Stimulated activated CD4-positive, alpha-beta T cell treated with anti-CD3 and anti-CD28 coated beads, Interleukin-2, amount 100 ng/mL, for 48 hours (primary cell): ENCODE results near the gene ULK2.
"Not testable (repeated sequence)": the region's sequence is repeated elsewhere in the genome, so short reads cannot be mapped to it uniquely, and the experiment has no call there.

Experiments used
- DNase-seq, 2 donors: peaks; one replicate each; pipeline ENCODE4 v3.0.0-alpha.2; 2020

The ULK2 gene

DNA sequence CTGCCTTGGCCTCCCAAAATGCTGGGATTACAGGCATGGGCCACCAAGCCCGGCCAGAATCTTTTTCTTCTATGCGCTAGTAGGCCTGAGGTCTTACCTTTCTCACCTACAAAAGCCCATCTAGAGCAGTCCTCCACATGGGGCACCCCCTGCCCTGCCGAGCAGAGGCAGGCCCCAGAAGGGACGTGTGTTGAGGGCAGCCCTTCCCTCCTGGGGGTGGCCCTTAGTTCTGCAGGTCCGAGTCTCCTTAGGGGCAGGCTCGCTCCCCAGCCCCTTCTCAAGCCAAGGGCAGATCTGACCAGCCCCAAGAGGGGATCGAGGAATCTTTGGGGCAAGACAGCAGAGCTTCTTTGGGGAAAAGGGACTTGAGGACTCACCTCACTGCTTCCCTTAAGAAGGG, 101.7 kb downstream of the ULK2 start:
- DNase-seq, result no peak

DNA sequence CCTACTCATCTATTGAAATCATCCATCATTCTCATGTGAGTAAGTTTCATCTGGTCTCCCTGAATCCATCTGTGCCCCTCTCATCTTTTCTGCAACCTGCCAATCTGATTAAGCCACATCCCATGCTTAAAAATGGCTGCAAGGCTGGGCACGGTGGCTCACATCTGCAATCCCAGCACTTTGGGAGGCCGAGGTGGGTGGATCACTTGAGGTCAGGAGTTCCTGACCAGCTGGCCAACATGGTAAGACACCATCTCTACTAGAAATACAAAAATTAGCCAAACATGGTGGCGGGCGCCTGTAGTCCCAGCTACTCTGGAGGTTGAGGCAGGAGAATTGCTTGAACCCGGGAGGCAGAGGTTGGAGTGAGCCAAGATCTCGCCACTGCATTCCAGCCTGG, 103.7 kb downstream of the ULK2 start:
- not testable (repeated sequence) for DNase-seq

DNA sequence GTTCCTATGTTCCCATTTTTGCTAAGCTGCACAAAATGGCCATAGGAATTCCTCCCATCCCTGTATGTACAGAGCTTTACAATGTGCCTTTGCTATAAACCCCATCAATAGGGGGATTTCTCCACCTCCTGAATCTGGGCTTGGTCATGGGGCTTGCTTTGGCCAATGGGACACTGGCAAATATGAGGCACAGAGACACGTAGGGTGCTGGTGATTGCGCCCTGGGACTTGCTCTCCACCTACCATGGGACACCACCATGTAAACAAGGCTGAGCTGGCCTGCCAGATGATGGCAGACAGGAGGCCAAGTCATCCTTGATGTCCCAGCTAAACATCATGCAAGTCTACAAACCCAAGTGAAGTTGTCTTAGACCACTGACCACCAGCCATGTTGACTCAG, 104.3 kb downstream of the ULK2 start:
- DNase-seq, result no peak

DNA sequence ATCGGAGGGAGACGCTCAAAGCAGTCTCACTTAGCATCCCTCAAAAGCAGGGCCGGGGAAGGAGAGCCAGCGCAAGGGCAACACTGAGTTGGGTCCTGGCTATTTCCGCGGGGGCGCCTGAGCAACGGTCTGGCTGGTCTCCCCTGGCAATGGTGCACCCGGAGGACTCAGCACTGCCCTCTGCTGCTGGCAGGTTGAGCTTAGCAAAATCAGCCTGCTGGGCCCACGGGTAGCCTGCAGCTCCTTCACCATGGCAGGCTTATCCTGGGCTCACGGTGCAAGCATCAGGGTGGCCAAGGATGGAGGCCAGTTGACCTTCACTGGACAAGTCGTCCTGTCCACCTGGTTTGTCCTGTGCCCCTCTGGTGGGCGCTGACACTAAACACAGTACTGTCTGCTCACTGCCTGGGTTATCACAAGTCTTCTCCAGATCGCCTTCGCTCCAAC, 105.2 kb downstream of the ULK2 start:
- DNase-seq, result peak; percentile 46 to 69

DNA sequence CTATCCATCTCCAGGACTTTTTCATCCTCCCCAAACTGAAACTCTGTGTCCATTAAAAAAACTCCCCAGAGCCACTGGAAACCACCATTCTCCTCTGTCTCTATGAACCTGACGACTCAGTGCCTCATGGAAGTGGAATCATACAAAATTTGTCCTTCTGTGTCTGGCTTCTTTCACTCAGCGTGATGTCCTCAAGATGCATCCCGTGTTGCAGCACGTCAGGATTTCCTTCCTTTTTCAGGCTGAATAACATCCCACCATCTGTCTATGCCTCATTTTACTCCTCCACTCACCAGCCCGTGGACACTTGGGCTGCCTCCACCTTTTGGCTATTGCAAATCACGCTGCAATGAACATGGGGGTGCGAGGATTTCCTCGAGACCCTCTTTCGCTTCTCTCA, 107.0 kb downstream of the ULK2 start:
- no peak for DNase-seq

DNA sequence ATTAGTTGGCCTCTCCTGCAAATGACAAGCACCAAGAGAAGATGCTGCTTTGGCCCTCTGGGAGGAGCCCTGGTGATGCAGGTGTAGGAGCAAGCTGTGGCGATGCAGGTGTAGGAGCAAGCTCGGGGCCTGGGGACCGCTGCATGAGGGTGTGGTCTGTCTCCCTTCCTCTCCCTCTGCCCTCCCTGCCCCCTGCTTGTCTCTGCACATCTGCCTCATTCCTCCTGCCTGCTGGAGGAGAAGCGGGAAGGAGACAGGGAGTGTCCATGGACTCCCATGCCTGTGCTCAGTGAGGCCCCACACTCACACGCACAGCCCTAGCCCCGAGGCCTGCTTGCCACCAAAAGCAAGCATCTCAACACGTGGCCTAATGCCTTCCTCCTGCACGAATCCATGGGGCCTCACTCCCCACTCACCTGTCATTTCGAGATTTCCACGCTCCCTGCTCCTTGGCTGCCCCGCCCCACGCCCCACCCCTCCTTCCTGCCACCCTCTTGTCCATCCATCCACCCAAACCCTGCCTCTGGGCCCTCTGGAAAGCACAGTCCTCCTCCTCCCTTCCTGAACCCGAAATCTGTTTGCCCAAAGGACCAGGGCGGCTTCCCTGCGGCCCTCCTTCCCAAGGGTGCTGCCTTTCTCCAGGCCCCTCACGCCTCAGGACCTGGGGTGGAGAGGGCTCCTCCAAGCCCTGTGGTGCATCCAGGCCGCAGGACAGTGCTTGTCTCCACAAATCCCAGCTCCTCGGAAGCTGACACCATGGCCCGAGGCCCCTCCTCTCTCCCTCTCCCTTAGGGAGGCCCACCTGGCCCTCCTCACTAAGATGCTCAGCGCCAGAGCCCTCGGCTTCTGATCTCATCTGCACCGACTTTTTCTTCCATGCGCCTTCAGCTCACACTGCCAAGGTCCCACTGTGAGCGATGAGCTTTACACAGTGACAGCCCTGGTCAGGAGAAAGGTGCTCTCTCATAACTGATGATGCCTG, 107.9 kb downstream of the ULK2 start:
- no peak for DNase-seq

DNA sequence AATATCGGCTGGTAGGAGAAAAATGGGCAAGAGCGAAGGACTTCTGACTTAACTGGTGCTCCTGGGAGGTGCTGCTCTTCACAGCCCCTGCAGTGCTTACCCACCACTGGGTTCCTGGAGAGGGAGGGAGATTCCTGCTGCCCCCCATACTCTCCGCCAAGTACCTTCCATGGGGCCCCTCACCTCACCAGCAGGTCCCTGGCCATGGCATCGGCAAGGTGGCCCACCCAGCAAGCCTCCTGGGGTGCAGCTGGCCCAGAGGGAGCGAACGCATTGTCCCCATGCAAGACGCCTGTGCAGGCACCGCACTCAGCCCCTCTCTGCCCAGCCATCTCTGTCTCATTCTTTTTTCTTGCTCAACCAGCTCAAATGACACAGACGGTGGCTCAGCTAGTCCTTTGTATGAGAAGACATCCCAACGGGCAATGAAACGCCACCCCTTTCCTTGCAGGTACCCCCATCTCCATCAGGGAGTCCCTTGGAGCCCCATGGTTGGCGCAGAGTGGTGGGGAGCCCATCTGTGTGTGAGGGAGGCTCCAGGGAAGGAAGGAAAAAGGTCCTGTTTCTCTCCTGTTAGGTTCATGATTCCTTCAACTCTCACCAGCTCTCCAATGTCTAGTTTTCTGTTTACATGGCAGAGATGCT, 110.1 kb downstream of the ULK2 start:
- DNase-seq, result no peak

DNA sequence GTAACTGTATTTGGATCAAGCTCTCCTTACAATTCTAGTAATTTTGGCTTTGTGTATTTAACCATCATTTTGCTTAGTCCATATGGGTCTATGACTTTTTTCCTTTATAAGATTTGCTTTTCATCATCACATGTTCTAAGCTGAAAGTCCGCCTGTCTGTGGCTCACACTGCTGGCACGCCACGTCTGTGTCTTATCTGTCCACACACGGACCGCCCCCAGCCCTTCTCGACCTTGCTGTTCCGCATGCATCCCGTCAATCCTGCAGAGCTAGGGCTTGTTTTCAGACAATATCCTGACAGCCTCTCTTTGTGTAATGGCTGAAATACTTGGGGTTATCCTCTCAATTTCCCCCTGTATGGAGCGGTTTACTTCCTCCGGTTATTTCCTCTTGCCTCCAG, 111.2 kb downstream of the ULK2 start:
- DNase-seq, result no peak

DNA sequence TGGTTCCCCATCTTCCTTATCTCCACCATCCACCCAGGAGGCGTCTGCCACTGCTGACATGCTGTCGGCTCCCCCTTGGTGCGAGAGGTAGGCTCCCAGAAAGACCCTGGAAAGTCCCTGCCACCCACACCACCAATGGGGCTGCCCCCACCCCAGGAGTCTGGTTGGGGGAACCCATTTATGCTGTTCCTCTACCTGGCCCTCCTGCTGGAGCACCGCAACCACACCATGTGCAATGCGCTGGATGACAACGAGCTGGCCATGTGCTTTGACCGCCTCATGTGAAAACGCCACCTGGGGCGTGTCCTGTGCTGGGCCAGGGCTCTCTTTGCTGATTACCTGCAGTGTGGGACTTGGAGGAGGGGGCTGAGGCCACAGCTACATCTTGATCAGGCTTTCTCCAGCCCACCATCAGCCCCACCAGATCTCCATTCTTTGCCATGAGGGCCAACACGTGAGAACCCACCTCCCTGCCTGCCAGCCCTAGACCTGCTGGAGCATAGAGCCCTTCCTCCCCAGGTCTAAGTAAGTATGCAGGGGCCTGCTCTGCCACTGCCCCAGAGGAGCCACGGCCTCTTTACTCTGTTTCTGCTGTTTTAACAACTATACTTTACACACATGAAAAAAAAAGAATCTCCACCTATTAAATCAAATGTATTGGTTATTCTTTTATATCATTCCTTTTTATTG, 111.8 kb downstream of the ULK2 start:
- DNase-seq, result no peak

DNA sequence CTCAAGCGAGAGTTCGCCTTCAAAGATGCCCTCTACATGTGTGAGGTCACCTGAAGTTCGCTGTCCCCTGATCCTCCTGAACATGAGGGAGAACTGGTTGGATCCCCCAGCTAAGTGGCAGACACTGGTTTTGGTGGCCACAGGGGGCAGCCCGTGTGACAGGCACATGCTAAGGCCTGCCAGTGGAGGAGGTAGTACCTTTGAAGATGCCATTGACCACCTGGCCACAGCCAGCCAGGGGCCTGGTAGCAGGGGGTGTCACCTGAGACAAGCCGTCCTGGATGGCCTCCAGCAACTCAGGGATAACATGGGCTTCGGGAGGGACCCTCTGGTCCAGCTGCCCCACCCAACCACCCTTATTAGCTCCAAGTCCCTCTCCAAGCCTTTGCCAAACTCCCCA, 112.3 kb downstream of the ULK2 start:
- no peak for DNase-seq

DNA sequence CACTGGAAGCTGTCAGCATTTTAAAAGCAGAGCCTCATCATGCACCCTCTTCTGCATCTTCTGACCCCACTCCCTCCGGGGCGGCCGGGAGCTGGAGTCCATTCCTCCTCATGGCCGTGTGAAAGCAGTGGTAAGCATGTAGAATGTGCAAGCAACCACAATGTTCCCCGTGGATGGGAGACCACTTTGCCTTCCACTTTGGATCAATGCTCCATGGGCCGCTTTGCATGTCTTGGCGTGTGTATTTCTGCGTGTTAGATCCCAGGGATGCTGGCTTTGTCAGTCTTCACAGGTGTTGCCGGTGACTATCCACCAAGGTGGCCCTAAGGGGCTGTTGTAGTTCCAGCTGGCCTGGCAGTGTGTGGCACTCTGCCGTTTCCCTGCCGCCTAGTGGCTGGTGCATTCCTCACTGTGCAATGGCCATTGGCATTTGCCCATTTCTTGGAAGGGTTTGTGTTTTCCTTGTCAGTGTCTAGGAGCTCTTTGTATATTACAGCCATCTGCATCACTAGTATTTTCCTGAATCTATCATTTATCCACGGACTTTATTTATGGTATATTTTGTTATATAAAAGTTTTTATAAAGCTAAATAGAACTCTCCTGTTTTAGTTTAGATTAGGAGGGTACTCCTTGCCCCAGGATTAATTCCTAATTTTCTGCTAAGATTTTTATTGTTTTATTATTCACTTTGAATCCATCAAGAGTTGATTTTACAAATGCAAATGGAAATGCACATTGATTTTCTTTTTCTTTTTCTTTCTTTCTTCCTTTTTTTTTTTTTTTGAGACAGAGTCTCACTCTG, 113.9 kb downstream of the ULK2 start:
- no peak for DNase-seq

DNA sequence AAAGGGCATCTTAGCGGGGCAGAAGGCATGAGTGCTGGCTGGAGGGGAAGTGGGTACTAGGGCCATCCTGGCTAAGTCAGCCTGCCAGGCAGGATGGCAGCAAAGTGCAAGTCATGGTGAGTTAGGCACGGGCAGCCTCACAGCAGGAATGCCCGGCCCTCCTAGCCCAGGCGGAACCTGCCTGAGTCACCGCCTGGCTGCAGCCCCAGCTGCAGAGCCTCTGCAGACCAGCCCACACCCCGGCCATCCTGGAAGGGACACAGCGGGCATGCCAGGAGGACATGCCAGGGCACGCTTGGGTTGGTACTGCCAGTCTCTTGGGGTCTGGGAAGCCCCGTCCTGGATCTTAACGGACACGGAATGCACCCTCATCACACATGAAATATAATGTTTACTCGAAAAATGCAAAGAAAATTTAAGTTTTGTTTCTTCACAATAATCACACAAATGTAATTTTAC, 114.7 kb downstream of the ULK2 start:
- DNase-seq, result no peak

DNA sequence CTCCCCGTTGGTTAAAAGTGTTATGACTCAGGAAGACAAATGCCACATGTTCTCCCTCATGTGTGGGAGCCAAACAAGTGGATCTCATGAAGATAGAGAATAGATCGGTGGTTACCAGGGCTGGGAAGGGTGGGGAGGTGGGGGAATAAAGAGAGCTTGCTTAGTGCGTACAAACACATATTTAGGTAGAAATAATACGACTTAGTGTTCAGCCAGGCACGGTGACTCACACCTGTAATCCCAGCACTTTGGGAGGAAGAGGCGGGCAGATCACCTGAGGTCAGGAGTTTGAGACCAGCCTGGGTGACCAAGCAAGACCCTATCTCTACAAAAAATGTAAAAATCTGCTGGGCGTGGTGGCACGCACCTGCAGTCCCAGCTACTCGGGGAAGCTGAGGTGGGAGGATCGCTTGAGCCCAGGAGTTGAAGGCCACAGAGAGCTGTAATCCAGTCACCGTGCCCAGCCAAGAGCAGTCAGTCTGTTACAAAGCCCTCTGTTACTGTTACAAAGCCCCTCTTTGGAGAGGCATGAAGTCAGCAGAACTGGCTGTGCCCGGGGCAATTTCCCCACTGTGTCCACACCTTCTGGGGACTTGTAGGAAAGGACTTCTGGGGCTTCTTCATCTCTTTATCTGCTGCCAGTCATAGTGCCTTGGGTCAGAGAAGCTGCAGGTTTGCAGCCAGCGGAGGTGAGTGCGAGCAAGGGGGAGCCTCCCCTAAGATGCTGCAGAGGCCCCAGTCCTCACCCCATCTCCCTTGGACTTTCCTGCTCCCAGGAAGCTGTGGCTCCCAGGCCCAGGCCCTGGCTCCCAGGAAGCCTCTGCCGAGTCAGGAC, 115.3 kb downstream of the ULK2 start:
- DNase-seq, result no peak

DNA sequence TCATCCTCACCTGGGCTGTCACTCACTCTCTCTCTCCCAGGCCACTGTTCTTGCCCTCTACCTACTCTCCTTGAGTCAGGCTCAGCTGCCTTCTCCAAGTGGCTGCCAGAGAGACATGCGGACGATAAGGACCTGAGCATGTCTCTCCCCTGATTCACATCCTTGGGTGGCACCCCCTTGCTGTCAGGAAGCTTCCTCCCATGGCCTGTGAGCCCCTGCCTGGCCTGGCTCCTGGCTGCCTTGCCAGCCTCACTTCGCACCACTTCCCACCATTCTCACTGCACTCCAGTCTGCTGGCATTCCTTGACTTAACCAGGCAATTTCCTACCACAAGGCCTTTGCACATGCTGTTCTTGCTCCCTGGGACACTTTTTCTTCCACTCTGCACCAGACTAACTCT, 116.9 kb downstream of the ULK2 start:
- DNase-seq, result no peak

DNA sequence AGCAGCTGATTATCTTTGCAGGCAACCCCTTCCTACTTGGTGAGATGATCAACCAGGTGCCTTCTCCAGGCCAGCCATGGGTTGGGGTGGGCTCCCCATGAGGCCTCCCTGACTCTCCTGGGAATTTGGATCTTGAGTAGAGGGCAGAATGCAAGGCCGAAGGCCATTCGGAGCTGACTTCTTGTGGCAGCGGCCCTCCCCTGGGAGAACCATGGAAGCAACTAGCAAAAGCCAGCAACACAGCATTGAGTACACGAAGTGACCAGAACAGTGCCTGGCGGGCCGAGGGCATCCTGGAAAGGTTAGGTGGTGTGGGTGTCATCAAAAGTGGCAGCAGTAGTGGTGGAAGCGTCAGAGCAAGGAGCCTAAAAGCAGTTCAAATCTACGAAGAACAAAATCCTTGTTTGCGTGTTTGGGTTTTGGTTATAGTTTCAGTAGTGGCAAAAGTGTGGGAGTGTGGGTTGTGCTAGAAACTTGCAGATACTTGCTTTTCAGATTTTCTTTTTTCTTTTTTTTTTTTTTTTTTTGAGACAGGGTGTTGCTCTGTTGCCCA, 117.6 kb downstream of the ULK2 start:
- DNase-seq, result no peak

DNA sequence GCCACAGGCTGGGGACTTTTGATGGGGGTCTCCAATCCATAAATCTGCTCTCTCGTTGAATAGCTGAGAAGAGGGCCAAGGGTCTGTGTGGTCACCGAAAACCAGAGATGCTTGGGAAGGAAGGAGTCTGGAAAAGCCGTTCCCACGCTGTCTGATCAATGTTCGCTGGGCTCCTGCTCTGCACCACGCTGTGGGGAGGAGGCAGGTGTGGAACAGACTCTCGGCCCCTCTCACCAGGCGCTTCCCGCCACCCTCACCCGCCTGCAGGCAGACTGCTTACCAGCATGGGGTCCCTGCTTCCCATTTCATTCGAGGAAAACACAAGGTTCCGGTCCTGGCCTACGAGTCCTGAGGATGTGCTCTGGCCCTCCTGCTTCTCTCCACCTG, 118.9 kb downstream of the ULK2 start:
- no peak for DNase-seq

DNA sequence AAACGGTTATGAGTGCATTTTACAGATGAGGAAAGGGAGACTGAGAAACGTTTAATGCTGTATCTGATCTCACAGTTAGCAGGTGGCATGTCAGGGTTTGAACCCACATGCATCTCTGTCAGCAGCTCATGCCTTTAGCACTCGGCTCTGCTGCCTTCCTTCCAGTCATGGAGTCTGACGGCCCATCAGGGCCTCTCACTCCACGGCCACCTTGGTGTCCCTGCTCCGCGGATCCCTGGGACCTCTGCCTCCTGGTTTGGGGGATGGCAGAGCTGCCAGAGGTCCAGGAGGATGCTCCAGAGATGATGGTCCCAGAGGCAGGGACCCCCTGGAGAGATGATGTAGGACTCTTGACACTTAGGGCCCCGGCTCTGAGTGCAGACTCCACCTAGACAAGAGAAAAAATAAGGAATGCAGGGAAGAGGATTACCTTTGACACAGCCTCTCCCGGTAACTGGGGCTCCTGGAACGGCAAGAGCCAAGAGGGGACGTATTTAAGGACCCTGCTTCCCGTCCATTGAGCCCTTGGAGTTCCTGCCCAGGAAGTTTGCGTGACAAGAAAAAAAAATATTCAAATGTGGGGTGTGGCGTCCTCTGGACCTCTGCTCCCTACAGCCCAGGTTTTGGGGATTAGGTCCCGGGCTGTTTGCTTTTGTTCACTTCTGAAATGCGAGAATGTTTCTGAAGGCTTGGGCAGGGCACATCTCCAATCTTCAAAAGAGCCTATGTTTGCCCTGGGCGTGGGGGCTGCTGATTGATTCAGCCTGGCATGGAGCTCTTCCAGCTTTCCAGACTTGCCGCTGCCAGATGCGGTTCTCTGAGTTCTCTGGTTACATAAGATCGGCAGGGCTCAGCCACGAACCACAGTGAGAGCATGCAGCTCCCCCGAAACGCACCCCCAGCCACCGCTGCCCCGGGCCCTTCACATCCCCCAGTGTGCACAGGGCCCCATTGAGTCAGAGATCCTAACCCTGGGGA, 119.6 kb downstream of the ULK2 start, which contains the start of gene ALDH3A1:
Gene ALDH3A1 (minus strand): TSS at position 470 of the 978 bp plus-strand sequence. CDS start 3,169 bp downstream, outside the sequence.
- DNase-seq, result no peak

DNA sequence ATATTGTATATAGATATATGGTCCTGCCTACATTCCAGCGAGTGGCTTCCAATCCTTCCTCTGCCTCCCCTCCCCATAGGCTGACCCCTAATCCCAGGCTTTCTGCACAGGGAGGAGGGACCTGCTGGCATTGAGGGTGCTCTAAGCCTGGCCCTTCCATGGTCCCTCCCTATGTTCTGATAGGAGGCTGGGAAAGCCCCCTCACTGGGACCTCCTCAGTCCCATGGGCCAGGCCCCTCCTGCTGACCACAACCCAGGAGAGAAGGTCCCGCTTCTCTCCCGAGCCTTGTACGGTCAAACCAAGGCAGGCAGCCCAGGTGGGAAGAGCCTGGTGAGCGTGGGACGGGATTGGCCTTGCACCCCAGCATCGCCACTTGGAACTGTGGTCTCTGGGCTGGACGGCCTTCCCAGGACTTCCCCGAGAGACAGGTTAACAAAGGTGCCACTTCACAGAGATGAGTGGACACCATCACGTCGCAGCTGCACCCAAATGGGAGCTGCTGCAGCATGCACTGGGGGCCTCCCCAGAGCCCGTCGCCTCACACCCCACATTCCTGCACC, 120.5 kb downstream of the ULK2 start:
- no peak for DNase-seq

DNA sequence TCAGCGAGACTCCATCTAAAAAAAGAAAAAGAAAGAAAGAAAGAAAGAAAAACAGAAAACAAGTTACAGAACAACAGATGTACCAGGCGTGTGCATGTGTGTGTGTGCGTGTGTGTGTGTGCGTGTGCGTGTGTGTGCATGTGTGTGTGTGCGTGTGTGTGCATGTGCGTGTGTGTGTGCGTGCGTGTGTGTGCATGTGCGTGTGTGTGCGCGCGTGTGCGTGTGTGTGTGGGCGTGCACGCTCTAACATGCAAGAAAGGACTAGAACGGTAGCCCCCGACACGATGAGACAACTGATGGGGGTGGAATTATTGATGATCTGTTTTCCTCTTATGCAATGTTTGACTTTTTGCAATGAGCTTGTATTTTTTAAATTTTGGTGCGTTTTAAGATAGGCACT, 121.2 kb downstream of the ULK2 start:
- no peak for DNase-seq
